Astrocyte (in vitro differentiated cells and primary cell): Measurements from ENCODE around the gene USP35. TPM values are rescaled to one million over a fixed set of nuclear protein-coding genes. Genes with fewer than 3 reads are reported as not detected.

Experiments
- DNase-seq: peaks from one replicate; pipeline ENCODE4 v3.0.0-alpha.2; 2010; ENCODE audit warnings: low read depth
- FAIRE-seq: peaks from 2 replicates; lab custom pipeline; 2011; peaks lifted over from hg19 to GRCh38; lab: Jason Lieb, UNC
- H2AFZ ChIP-seq: 2 replicates; pipeline ENCODE4 v1.6.0; 2012; ENCODE audit warnings: low read depth, low read length, inconsistent platforms
- H3K27ac ChIP-seq: 2 replicates; pipeline ENCODE4 v1.5.1; 2011; ENCODE audit warnings: low read depth, low read length, inconsistent platforms
- H3K27me3 ChIP-seq: 2 replicates; pipeline ENCODE4 v1.6.0; 2011; ENCODE audit warnings: low read length, inconsistent platforms; ENCODE audit not compliant: insufficient read depth
- H3K36me3 ChIP-seq: 2 replicates; pipeline ENCODE4 v1.5.1; 2011; ENCODE audit warnings: low read length, inconsistent platforms; ENCODE audit not compliant: insufficient read depth
- H3K4me1 ChIP-seq: 2 replicates; pipeline ENCODE4 v1.5.1; 2011; ENCODE audit warnings: low read length, inconsistent platforms; ENCODE audit not compliant: insufficient read depth
- H3K4me2 ChIP-seq: 2 replicates; pipeline ENCODE4 v1.6.0; 2012; ENCODE audit warnings: low read length, inconsistent platforms
- H3K4me3 ChIP-seq: 2 replicates; pipeline ENCODE4 v1.5.1; 2011; ENCODE audit warnings: low read depth, mild to moderate bottlenecking, low read length, inconsistent platforms; ENCODE audit not compliant: insufficient read depth
- H3K79me2 ChIP-seq: 2 replicates; pipeline ENCODE4 v1.6.0; 2012; ENCODE audit warnings: mild to moderate bottlenecking, low read length, inconsistent platforms; ENCODE audit not compliant: insufficient read depth
- H3K9ac ChIP-seq: 2 replicates; pipeline ENCODE4 v1.6.0; 2012; ENCODE audit warnings: mild to moderate bottlenecking, low read length, inconsistent platforms
- H3K9me3 ChIP-seq: 2 replicates; pipeline ENCODE4 v1.5.1; 2012; ENCODE audit warnings: low read depth, mild to moderate bottlenecking, low read length, inconsistent platforms; ENCODE audit not compliant: insufficient read depth
- H4K20me1 ChIP-seq: 2 replicates; pipeline ENCODE4 v1.6.0; 2012; ENCODE audit warnings: low read length, inconsistent platforms; ENCODE audit not compliant: insufficient read depth
- H3K27ac Mint-ChIP-seq: one replicate; pipeline ENCODE4 v1.8.0; 2021; ENCODE audit warnings: mild to moderate bottlenecking, mixed read lengths; ENCODE audit not compliant: unreplicated experiment
- H3K27me3 Mint-ChIP-seq: one replicate; pipeline ENCODE4 v1.8.0; 2021; ENCODE audit warnings: low read depth, mixed read lengths; ENCODE audit not compliant: unreplicated experiment
- H3K36me3 Mint-ChIP-seq: one replicate; pipeline ENCODE4 v1.8.0; 2021; ENCODE audit warnings: low read depth, mixed read lengths; ENCODE audit not compliant: unreplicated experiment
- H3K4me1 Mint-ChIP-seq: one replicate; pipeline ENCODE4 v1.8.0; 2021; ENCODE audit warnings: low read depth, mixed read lengths; ENCODE audit not compliant: unreplicated experiment
- H3K4me3 Mint-ChIP-seq: one replicate; pipeline ENCODE4 v1.8.0; 2021; ENCODE audit warnings: mild to moderate bottlenecking, moderate library complexity, mixed read lengths; ENCODE audit not compliant: unreplicated experiment
- H3K9me3 Mint-ChIP-seq: one replicate; pipeline ENCODE4 v1.8.0; 2021; ENCODE audit warnings: mild to moderate bottlenecking, mixed read lengths; ENCODE audit not compliant: unreplicated experiment
- EZH2 ChIP-seq: IDR thresholded peaks from 2 replicates; pipeline ENCODE4 v1.6.1; 2012; ENCODE audit warnings: mild to moderate bottlenecking, low read length, inconsistent platforms; ENCODE audit not compliant: insufficient read depth
- total RNA-seq: library from RNA; stranded (reverse); gene quantifications from 2 replicates; pipeline ENCODE4 v1.2.1, GENCODE V29; 2021
- TF ChIP-seq, protein P1 (sequence below): IDR thresholded peaks from 2 replicates; pipeline ENCODE4 v1.5.1; 2011; ENCODE audit warnings: low read depth, mild to moderate bottlenecking, inconsistent platforms, low read length, moderate library complexity; ENCODE audit not compliant: insufficient read depth

USP35 gene
- total RNA-seq, 1 donor from 2014 or later = 16.2 TPM

DNA sequence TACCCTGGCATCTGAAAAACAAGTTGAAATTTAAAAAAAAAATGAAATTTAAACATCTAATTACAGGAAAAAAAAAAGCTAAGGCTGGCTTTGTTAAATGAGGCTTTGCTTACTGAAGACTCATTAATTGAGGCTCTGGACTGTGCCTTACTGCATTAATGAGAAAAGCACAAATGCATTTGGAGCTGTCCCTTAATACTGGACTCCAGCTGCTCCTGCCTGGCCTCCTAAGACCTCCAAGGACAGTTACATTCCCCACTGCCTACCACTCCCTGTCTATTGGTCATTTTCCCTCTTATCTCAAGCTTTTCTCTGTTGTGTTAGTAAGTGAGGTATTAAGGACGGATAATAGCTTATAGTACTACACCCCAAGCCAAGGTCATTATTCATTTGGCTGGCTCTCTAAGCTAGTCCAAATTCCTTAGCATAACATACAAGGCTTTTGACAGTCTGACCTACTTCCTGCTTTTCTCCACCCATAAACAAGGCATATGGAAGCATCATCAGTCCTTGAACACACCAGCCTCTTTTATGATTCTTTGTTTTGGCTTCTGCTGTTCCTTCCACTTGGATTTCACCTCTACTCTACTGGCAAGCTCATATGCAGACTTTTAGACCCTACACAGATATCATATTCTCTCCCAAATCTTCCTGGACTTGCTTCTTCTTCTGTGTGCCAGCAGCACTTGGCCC, 62.5 kb downstream of the USP35 start:
- Mint-ChIP-seq H3K9me3 (no peaks in the 10 kb centered on the region), H3K4me3 (no peak overlapping the region), H3K27me3 (no peaks in the 10 kb centered on the region), H3K27ac (no peak overlapping the region), H3K4me1 (peaks cover 17% of the 10 kb centered on the region), H3K36me3 (peaks cover 14% of the 10 kb centered on the region)
- no peak overlapping the region for H3K4me3 ChIP-seq
- H2AFZ ChIP-seq = no peak overlapping the region
- no peak overlapping the region for H3K27ac ChIP-seq
- no peaks in the 10 kb centered on the region for H3K79me2 ChIP-seq
- H3K4me2 ChIP-seq = peak overlapping the region; percentile 12
- H3K9ac ChIP-seq = no peak overlapping the region
- H4K20me1 ChIP-seq = no peaks in the 10 kb centered on the region
- DNase-seq (peak; percentile 88), FAIRE-seq (peak; percentile 39)
- no peaks in the 10 kb centered on the region for H3K36me3 ChIP-seq
- TF ChIP-seq, protein P1, sequence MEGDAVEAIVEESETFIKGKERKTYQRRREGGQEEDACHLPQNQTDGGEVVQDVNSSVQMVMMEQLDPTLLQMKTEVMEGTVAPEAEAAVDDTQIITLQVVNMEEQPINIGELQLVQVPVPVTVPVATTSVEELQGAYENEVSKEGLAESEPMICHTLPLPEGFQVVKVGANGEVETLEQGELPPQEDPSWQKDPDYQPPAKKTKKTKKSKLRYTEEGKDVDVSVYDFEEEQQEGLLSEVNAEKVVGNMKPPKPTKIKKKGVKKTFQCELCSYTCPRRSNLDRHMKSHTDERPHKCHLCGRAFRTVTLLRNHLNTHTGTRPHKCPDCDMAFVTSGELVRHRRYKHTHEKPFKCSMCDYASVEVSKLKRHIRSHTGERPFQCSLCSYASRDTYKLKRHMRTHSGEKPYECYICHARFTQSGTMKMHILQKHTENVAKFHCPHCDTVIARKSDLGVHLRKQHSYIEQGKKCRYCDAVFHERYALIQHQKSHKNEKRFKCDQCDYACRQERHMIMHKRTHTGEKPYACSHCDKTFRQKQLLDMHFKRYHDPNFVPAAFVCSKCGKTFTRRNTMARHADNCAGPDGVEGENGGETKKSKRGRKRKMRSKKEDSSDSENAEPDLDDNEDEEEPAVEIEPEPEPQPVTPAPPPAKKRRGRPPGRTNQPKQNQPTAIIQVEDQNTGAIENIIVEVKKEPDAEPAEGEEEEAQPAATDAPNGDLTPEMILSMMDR = no peak
- no peak for TF ChIP-seq EZH2
- H3K27me3 ChIP-seq = no peaks in the 10 kb centered on the region
- H3K9me3 ChIP-seq = no peaks in the 10 kb centered on the region
- H3K4me1 ChIP-seq = peaks cover 11% of the 10 kb centered on the region

DNA sequence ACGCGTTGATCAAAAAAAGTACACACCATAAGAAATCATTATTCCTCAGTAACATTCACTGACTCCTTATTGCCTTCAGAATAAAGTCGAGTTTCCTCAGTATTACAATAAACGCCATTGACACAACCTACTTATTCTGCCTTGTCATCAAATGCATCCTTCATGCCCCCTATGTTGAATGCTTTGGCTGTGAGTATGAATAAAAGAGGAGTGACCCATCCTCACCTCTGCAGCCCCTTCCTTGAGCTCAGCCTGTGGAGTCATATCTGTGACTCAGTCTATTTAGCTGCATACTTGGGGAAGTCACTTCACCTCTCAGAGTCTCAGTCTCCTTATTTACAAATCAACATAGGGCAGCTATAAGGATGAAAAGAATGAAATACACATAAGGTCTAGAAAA, 65.1 kb downstream of the USP35 start:
- H3K27ac Mint-ChIP-seq = peak overlapping the region; percentile 84
- Histone ChIP-seq H3K4me2 (peak overlapping the region; percentile 20), H3K27ac (no peak overlapping the region), H3K4me3 (no peak overlapping the region), H3K9ac (no peak overlapping the region), H3K79me2 (no peaks in the 10 kb centered on the region), H4K20me1 (no peaks in the 10 kb centered on the region), H3K4me1 (peaks cover 20% of the 10 kb centered on the region), H3K27me3 (no peaks in the 10 kb centered on the region), H3K9me3 (no peaks in the 10 kb centered on the region), H2AFZ (no peak overlapping the region), H3K36me3 (no peaks in the 10 kb centered on the region)
- no peaks in the 10 kb centered on the region for H3K9me3 Mint-ChIP-seq
- DNase-seq (peak; percentile 63), FAIRE-seq (peak; percentile 9)
- H3K27me3 Mint-ChIP-seq = no peaks in the 10 kb centered on the region
- H3K36me3 Mint-ChIP-seq = peaks cover 2% of the 10 kb centered on the region
- H3K4me3 Mint-ChIP-seq = no peak overlapping the region
- TF ChIP-seq EZH2 = no peak
- TF ChIP-seq, protein P1 = no peak
- H3K4me1 Mint-ChIP-seq = peaks cover 17% of the 10 kb centered on the region

DNA sequence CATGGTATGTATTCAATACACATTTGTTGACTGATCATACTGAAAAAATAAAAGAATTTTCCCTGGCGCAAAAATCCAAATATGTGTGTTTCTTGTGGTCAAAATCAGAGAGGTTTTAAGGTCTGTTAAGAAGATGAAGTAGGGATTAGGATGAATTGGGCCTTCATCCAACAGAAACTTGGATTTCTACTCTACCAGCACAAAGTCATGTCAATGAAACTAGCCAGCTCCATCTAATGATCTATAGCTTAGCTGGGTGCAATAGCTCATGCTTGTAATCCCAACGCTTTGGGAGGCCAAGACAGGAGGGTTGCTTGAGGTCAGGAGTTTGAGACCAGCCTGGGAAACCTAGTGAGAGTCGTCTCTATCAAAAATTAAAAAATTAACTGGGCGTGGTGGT, 65.5 kb downstream of the USP35 start:
- Mint-ChIP-seq H3K36me3 (peaks cover 2% of the 10 kb centered on the region), H3K9me3 (no peaks in the 10 kb centered on the region), H3K4me1 (peaks cover 17% of the 10 kb centered on the region), H3K27ac (no peak overlapping the region), H3K4me3 (no peak overlapping the region), H3K27me3 (no peaks in the 10 kb centered on the region)
- Histone ChIP-seq H3K4me2 (peak overlapping the region; percentile 20), H2AFZ (no peak overlapping the region), H3K27me3 (no peaks in the 10 kb centered on the region), H3K4me3 (no peak overlapping the region), H3K4me1 (peaks cover 20% of the 10 kb centered on the region), H3K9ac (no peak overlapping the region), H3K79me2 (no peaks in the 10 kb centered on the region), H3K36me3 (no peaks in the 10 kb centered on the region), H3K9me3 (no peaks in the 10 kb centered on the region), H3K27ac (no peak overlapping the region), H4K20me1 (no peaks in the 10 kb centered on the region)
- no peak for TF ChIP-seq EZH2
- TF ChIP-seq, protein P1 = no peak
- FAIRE-seq = no peak
- DNase-seq = no peak
